Forelimb muscle (tissue), 1 donor: ENCODE measurements around the gene COA1. TPM values are rescaled to one million over a fixed set of nuclear protein-coding genes. Genes with fewer than 3 reads are reported as not detected.

ENCODE experiments used
- DNase-seq: peaks from one replicate; pipeline ENCODE4 v3.0.0-alpha.2; 2013; ENCODE audit warnings: low read depth
- polyA plus RNA-seq: library from polyadenylated mRNA; unstranded; fragments of 120-200 nt; gene quantifications from one replicate; pipeline ENCODE4 v1.2.1, GENCODE V29; 2013; ENCODE audit not compliant: insufficient read length

Gene COA1
- polyA plus RNA-seq, 1 donor: 42.2 TPM

GRCh38 chr7:43653891-43654504 lies 75.3 kb downstream of the COA1 start:
- no peak for DNase-seq

- DNase-seq: no peak
These were observed 75.9 kb downstream of the COA1 start for GRCh38 chr7:43653466-43653865.

- no peak for DNase-seq
These were observed 77.0 kb downstream of the COA1 start for GRCh38 chr7:43652364-43652763.

- DNase-seq: no peak
These were observed 78.8 kb downstream of the COA1 start for GRCh38 chr7:43650457-43651052.

GRCh38 chr7:43649755-43650274 lies 79.5 kb downstream of the COA1 start:
- no peak for DNase-seq

GRCh38 chr7:43648473-43649406 lies 80.6 kb downstream of the COA1 start:
- no peak for DNase-seq

- DNase-seq: no peak
These were observed 81.5 kb downstream of the COA1 start for GRCh38 chr7:43647673-43648472.

GRCh38 chr7:43647339-43647672 lies 82.0 kb downstream of the COA1 start:
- no peak for DNase-seq

GRCh38 chr7:43646603-43647338 lies 82.6 kb downstream of the COA1 start:
- no peak for DNase-seq

GRCh38 chr7:43645699-43646226 lies 83.6 kb downstream of the COA1 start:
- no peak for DNase-seq

GRCh38 chr7:43643846-43644245 lies 85.5 kb downstream of the COA1 start:
- no peak for DNase-seq

- DNase-seq: no peak
These were observed 86.3 kb downstream of the COA1 start for GRCh38 chr7:43642897-43643630.

- DNase-seq: no peak
These were observed 88.6 kb downstream of the COA1 start for GRCh38 chr7:43640679-43641078.

GRCh38 chr7:43639858-43640491 lies 89.3 kb downstream of the COA1 start:
- DNase-seq: no peak

GRCh38 chr7:43637114-43637806 lies 92.1 kb downstream of the COA1 start:
- DNase-seq: no peak

GRCh38 chr7:43636093-43636492 lies 93.2 kb downstream of the COA1 start:
- DNase-seq: no peak

GRCh38 chr7:43634384-43634783 lies 94.9 kb downstream of the COA1 start:
- DNase-seq: no peak

GRCh38 chr7:43632746-43633145 lies 96.6 kb downstream of the COA1 start:
- DNase-seq: no peak

- DNase-seq: no peak
These were observed 97.8 kb downstream of the COA1 start for GRCh38 chr7:43631559-43631958.
